ENCODE results near the gene AMMECR1.

DNA sequence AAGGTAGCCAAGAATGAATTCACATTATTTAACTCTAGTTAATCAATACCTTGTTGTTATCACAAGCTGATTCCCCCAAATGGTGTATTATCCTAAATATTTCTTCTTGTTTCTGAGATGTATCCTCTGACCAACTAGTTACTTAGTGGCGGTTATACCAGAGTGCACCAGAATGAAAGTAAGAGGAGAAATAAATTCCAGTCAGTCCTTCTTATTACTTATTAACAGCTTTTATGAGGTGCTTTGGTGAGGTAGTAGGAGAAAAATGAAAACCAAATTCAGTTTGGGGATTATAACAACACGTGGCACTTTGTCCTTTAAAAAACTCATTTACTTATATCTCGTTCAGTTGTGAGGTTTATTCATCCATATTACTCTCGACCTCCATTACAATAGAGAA lies 101.9 kb downstream of the AMMECR1 start:
- no peak for TF ChIP-seq EP300 (conservative IDR thresholded peaks at IDR 0.05; ENCODE audit: poor library complexity, severe bottlenecking)
- TF ChIP-seq, protein P1, sequence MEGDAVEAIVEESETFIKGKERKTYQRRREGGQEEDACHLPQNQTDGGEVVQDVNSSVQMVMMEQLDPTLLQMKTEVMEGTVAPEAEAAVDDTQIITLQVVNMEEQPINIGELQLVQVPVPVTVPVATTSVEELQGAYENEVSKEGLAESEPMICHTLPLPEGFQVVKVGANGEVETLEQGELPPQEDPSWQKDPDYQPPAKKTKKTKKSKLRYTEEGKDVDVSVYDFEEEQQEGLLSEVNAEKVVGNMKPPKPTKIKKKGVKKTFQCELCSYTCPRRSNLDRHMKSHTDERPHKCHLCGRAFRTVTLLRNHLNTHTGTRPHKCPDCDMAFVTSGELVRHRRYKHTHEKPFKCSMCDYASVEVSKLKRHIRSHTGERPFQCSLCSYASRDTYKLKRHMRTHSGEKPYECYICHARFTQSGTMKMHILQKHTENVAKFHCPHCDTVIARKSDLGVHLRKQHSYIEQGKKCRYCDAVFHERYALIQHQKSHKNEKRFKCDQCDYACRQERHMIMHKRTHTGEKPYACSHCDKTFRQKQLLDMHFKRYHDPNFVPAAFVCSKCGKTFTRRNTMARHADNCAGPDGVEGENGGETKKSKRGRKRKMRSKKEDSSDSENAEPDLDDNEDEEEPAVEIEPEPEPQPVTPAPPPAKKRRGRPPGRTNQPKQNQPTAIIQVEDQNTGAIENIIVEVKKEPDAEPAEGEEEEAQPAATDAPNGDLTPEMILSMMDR (IDR thresholded peaks at IDR 0.05; ENCODE audit: poor library complexity, severe bottlenecking), result no peak

Data from neural cell (in vitro differentiated cells).